SK-N-SH treated with all-trans-retinoic acid at 6 μM for 48 hours (cell line): Measurements from ENCODE around the gene PFN2.
"Not testable (repeated sequence)": the region's sequence is repeated elsewhere in the genome, so short reads cannot be mapped to it uniquely, and the experiment has no call there.

ENCODE experiments used
- ATAC-seq: fragments of 200-7000 bp; cut with Tn5 transposase; 3 replicates; pipeline ENCODE4 v1.9.1; 2020; ENCODE audit warnings: mild to moderate bottlenecking, moderate library complexity
- BACH2 ChIP-seq: fragments of 250-450 bp; sonication (Bioruptor Pico); IDR thresholded peaks from 2 replicates; pipeline ENCODE4 v1.9.0; 2021; ENCODE audit warnings: mild to moderate bottlenecking, borderline replicate concordance
- CSDC2 ChIP-seq: fragments of 250-450 bp; sonication (Bioruptor Pico); IDR thresholded peaks from 2 replicates; pipeline ENCODE4 v1.5.0; 2020; ENCODE audit warnings: mild to moderate bottlenecking, moderate library complexity
- GLIS3 ChIP-seq: fragments of 250-450 bp; sonication (Bioruptor Pico); IDR thresholded peaks from 2 replicates; pipeline ENCODE4 v1.5.0; 2020; ENCODE audit warnings: mild to moderate bottlenecking, moderate library complexity
- OSR1 ChIP-seq: fragments of 250-450 bp; sonication (Bioruptor Pico); IDR thresholded peaks from 2 replicates; pipeline ENCODE4 v1.8.0; 2022; ENCODE audit warnings: moderate library complexity, mild to moderate bottlenecking, inconsistent platforms
- PPARA ChIP-seq: fragments of 250-450 bp; sonication (Bioruptor Pico); IDR thresholded peaks from 2 replicates; pipeline ENCODE4 v1.5.0; 2020; ENCODE audit warnings: mild to moderate bottlenecking, borderline replicate concordance
- RARB ChIP-seq: fragments of 250-450 bp; sonication (Bioruptor Pico); IDR thresholded peaks from 2 replicates; pipeline ENCODE4 v1.8.0; 2021; ENCODE audit warnings: mild to moderate bottlenecking, moderate library complexity
- TCF4 ChIP-seq: fragments of 250-450 bp; sonication (Bioruptor Pico); IDR thresholded peaks from 2 replicates; pipeline ENCODE4 v1.8.0; 2021; ENCODE audit warnings: mild to moderate bottlenecking, moderate library complexity, borderline replicate concordance
- TOX ChIP-seq: fragments of 250-450 bp; sonication (Bioruptor Pico); IDR thresholded peaks from 2 replicates; pipeline ENCODE4 v1.8.0; 2021; ENCODE audit warnings: mild to moderate bottlenecking, moderate library complexity, borderline replicate concordance
- ZFP3 ChIP-seq: fragments of 250-450 bp; sonication (Bioruptor Pico); IDR thresholded peaks from 2 replicates; pipeline ENCODE4 v1.5.0; 2020; ENCODE audit warnings: mild to moderate bottlenecking, moderate library complexity
- ZFP30 ChIP-seq: fragments of 450-650 bp; formaldehyde crosslinking; IDR thresholded peaks from 2 replicates; pipeline ENCODE4 v1.5.0; 2022; ENCODE audit warnings: mild to moderate bottlenecking, moderate library complexity
- ZNF565 ChIP-seq: fragments of 450-650 bp; formaldehyde crosslinking; conservative IDR thresholded peaks from 2 replicates; pipeline ENCODE4 v1.5.0; 2020; ENCODE audit warnings: low read depth, mild to moderate bottlenecking, moderate library complexity
- ZNF70 ChIP-seq: fragments of 450-650 bp; formaldehyde crosslinking; IDR thresholded peaks from 2 replicates; pipeline ENCODE4 v1.5.0; 2020; ENCODE audit warnings: mild to moderate bottlenecking, moderate library complexity
- ZNF8 ChIP-seq: fragments of 450-650 bp; formaldehyde crosslinking; IDR thresholded peaks from 2 replicates; pipeline ENCODE4 v1.5.0; 2020; ENCODE audit warnings: mild to moderate bottlenecking, moderate library complexity
- TF ChIP-seq, protein P1 (sequence below): fragments of 250-450 bp; sonication (Bioruptor Pico); IDR thresholded peaks from 2 replicates; pipeline ENCODE4 v1.8.0; 2021; ENCODE audit warnings: low read depth, mild to moderate bottlenecking, moderate library complexity, borderline replicate concordance
- TF ChIP-seq, protein P2 (sequence below): fragments of 250-450 bp; sonication (Bioruptor Pico); IDR thresholded peaks from 2 replicates; pipeline ENCODE4 v1.5.1; 2021; ENCODE audit warnings: mild to moderate bottlenecking, moderate library complexity
- TF ChIP-seq, protein P3 (sequence below): fragments of 250-450 bp; sonication (Bioruptor Pico); IDR thresholded peaks from 2 replicates; pipeline ENCODE4 v1.5.1; 2020; ENCODE audit warnings: low read depth, mild to moderate bottlenecking, moderate library complexity
- TF ChIP-seq, protein P4 (sequence below): fragments of 250-450 bp; sonication (Bioruptor Pico); IDR thresholded peaks from 2 replicates; pipeline ENCODE4 v1.8.0; 2020; ENCODE audit warnings: mild to moderate bottlenecking, moderate library complexity, borderline replicate concordance

PFN2 gene

DNA sequence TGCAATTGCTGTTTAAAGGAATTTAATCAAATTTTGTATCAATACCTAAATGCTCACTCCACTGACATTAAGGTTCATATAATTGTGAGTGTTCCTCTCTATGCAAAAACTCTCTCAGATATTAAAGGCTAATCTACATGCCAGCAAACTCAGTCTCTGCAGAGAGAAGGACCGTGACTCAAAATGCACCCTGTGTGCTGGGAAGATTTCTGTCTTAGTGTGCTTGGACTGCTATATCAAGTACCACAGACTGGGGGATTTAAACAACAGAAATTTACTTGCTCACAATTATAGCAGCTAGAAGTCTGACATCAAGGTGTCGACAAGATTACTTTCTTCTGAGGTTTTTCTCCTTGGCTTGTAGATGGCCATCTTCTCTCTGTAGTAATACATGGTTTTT is 18.6 kb upstream of the PFN2 start:
- TF ChIP-seq, protein P1, sequence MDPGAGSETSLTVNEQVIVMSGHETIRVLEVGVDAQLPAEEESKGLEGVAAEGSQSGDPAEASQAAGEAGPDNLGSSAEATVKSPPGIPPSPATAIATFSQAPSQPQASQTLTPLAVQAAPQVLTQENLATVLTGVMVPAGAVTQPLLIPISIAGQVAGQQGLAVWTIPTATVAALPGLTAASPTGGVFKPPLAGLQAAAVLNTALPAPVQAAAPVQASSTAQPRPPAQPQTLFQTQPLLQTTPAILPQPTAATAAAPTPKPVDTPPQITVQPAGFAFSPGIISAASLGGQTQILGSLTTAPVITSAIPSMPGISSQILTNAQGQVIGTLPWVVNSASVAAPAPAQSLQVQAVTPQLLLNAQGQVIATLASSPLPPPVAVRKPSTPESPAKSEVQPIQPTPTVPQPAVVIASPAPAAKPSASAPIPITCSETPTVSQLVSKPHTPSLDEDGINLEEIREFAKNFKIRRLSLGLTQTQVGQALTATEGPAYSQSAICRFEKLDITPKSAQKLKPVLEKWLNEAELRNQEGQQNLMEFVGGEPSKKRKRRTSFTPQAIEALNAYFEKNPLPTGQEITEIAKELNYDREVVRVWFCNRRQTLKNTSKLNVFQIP (CRISPR knock-in tag): no peak
- TF ChIP-seq ZNF8 (CRISPR knock-in tag) (no peak), OSR1 (CRISPR knock-in tag) (no peak), ZFP30 (CRISPR knock-in tag) (no peak), CSDC2 (CRISPR knock-in tag) (no peak), RARB (CRISPR knock-in tag) (no peak), ZNF70 (CRISPR knock-in tag) (no peak), BACH2 (CRISPR knock-in tag) (no peak), ZNF565 (CRISPR knock-in tag) (no peak), TCF4 (CRISPR knock-in tag) (no peak), PPARA (CRISPR knock-in tag) (no peak)
- TF ChIP-seq, protein P2, sequence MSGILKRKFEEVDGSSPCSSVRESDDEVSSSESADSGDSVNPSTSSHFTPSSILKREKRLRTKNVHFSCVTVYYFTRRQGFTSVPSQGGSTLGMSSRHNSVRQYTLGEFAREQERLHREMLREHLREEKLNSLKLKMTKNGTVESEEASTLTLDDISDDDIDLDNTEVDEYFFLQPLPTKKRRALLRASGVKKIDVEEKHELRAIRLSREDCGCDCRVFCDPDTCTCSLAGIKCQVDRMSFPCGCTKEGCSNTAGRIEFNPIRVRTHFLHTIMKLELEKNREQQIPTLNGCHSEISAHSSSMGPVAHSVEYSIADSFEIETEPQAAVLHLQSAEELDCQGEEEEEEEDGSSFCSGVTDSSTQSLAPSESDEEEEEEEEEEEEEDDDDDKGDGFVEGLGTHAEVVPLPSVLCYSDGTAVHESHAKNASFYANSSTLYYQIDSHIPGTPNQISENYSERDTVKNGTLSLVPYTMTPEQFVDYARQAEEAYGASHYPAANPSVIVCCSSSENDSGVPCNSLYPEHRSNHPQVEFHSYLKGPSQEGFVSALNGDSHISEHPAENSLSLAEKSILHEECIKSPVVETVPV (CRISPR knock-in tag): no peak
- TF ChIP-seq, protein P3, sequence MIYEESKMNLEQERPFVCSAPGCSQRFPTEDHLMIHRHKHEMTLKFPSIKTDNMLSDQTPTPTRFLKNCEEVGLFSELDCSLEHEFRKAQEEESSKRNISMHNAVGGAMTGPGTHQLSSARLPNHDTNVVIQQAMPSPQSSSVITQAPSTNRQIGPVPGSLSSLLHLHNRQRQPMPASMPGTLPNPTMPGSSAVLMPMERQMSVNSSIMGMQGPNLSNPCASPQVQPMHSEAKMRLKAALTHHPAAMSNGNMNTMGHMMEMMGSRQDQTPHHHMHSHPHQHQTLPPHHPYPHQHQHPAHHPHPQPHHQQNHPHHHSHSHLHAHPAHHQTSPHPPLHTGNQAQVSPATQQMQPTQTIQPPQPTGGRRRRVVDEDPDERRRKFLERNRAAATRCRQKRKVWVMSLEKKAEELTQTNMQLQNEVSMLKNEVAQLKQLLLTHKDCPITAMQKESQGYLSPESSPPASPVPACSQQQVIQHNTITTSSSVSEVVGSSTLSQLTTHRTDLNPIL (CRISPR knock-in tag): no peak
- TF ChIP-seq, protein P4, sequence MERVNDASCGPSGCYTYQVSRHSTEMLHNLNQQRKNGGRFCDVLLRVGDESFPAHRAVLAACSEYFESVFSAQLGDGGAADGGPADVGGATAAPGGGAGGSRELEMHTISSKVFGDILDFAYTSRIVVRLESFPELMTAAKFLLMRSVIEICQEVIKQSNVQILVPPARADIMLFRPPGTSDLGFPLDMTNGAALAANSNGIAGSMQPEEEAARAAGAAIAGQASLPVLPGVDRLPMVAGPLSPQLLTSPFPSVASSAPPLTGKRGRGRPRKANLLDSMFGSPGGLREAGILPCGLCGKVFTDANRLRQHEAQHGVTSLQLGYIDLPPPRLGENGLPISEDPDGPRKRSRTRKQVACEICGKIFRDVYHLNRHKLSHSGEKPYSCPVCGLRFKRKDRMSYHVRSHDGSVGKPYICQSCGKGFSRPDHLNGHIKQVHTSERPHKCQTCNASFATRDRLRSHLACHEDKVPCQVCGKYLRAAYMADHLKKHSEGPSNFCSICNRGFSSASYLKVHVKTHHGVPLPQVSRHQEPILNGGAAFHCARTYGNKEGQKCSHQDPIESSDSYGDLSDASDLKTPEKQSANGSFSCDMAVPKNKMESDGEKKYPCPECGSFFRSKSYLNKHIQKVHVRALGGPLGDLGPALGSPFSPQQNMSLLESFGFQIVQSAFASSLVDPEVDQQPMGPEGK (CRISPR knock-in tag): no peak
- TF ChIP-seq, all 23 proteins: peak for 0
- ATAC-seq: no peak

DNA sequence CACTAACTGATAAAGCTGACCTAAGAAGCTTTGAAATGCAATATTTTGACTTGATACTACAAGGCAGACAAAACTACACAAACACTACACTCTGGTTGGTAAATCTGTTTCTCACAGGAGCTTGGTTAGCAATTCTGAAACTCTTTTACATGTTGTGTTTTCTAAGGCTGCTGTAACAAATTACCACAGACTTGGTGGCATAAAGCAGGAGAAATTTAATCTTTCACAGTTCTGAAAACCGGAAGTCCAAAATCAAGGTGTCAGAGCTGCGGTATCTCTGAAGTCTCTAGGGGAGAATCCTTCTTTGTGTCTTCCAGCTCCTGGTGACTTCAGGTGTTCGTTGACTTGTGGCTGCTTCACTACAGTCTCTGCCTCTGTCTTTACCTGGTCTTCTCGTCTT is 12.9 kb upstream of the PFN2 start:
- TF ChIP-seq TOX (no peak), ZFP30 (CRISPR knock-in tag) (no peak), ZNF8 (CRISPR knock-in tag) (no peak), RARB (CRISPR knock-in tag) (no peak), ZFP3 (CRISPR knock-in tag) (no peak), GLIS3 (CRISPR knock-in tag) (no peak), OSR1 (CRISPR knock-in tag) (no peak)
- TF ChIP-seq, protein P1 (CRISPR knock-in tag): no peak
- TF ChIP-seq, protein P4 (CRISPR knock-in tag): no peak
- no peak for ATAC-seq

DNA sequence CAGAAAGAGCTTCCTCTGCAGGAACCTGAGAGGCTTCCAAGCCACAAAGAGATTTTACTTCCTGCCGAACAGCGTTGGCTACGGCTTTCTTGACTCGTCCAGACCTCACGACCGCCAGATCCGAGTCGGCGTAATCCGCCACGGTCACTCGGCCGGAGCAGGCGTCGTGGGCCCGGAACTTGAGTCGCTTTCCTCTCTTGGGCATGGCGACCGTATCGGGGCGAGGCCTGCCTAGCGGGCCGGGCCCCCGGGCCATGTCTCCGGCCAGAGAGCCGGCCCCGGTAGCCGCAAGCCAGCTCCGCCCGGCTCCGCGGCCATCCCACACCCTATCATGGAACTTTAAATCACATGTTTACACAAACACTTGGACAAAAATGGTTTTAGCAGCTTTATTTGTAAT is 12.4 kb upstream of the PFN2 start:
- not testable (repeated sequence) for ATAC-seq

DNA sequence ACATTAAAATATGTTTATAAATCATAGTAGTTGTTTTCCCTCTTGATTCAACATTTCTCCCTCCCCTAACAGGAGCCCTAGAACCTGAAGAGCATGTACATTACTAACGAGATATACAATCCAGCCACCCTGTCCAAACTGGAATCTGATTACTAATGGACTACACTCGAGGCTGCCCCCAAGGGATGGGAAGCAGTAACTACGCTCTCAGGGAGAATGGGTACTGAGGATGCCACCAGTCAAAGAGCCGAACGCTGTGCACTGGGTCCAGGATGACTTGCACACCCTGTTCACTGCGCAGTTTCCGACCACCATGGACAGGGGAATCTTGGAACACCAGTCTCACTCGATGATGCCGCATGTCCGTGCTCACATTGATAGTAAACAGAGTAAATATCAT is 11.3 kb upstream of the PFN2 start:
- ATAC-seq: peak; percentile 83
